ENCODE results near the gene USP22. TPM values are rescaled to one million over a fixed set of nuclear protein-coding genes. Genes with fewer than 3 reads are reported as not detected.

USP22 gene
- total and polyA plus RNA-seq, 2 of the 4 experiments (the other 2 are of a cell fraction), result 161 to 319 TPM

- ChIA-PET CTCF (no interaction called here), POLR2A (ENCODE audit: unreplicated experiment) (no interaction called here)
- H3K4me1 ChIP-seq (ENCODE audit: control insufficient read depth, insufficient read depth, low read length), result peaks cover 6% of the 10 kb centered on the region
- peaks cover 99% of the 10 kb centered on the region for H4K20me1 ChIP-seq (ENCODE audit: insufficient read depth, low read length)
- H3K27me3 ChIP-seq (ENCODE audit: control insufficient read depth, insufficient read depth, low read length), result no peaks in the 10 kb centered on the region
- H3K56ac ChIP-seq (ENCODE audit: extremely low read depth, insufficient read depth, low read length), result no peak overlapping the region
- ATAC-seq (ENCODE audit: low read depth) (no peak), DNase-seq (no peak)
- in situ Hi-C loops (cut with MboI; ENCODE audit: low sequenced_read_pairs), result no loop called here
- no peak overlapping the region for H3K27ac ChIP-seq (ENCODE audit: insufficient read depth, low read length)
- H2AK5ac ChIP-seq (ENCODE audit: low read depth, low read length), result no peak overlapping the region
- H3K4me3 ChIP-seq (ENCODE audit: insufficient read depth, low read depth, low read length), result no peak overlapping the region
- H2AK9ac ChIP-seq (replicated peaks; ENCODE audit: low read depth, low read length, poor library complexity), result no peak overlapping the region
- H3K4ac ChIP-seq (ENCODE audit: low read depth, low read length), result no peak overlapping the region
- H3K36me3 ChIP-seq (ENCODE audit: control insufficient read depth, insufficient read depth, low read length), result peaks cover 73% of the 10 kb centered on the region
- no peak overlapping the region for H4K8ac ChIP-seq (ENCODE audit: low read depth in 2 of 2, low read length in 2 of 2)
- H3K23ac ChIP-seq (ENCODE audit: low read depth, low read length), result no peak overlapping the region
- no peak overlapping the region for H3K4me2 ChIP-seq (ENCODE audit: low read depth, low read length)
- no peak overlapping the region for H4K5ac ChIP-seq (ENCODE audit: low read depth, low read length)
- H3K14ac ChIP-seq (replicated peaks; ENCODE audit: low read depth, low read length), result no peak overlapping the region
- TF ChIP-seq USF2 (IDR thresholded peaks at IDR 0.05; ENCODE audit: low read depth, low read length) (no peak), POLR2A (IDR thresholded peaks at IDR 0.05; ENCODE audit: low read depth, low read length) (no peak), BHLHE40 (IDR thresholded peaks at IDR 0.05; ENCODE audit: low read depth, low read length) (no peak), CHD1 (IDR thresholded peaks at IDR 0.05; ENCODE audit: low read depth, low read length) (no peak), MAZ (IDR thresholded peaks at IDR 0.05; ENCODE audit: borderline replicate concordance, low read depth, low read length) (no peak), RAD21 (IDR thresholded peaks at IDR 0.05; ENCODE audit: low read length) (no peak), FOS (IDR thresholded peaks at IDR 0.05; ENCODE audit: low read depth, low read length) (no peak), MAFK (IDR thresholded peaks at IDR 0.05; ENCODE audit: low read depth, low read length) (no peak), NFE2L2 (IDR thresholded peaks at IDR 0.05; ENCODE audit: low read depth, low read length) (no peak), MXI1 (IDR thresholded peaks at IDR 0.05; ENCODE audit: borderline replicate concordance, low read depth, low read length) (no peak), CEBPB (IDR thresholded peaks at IDR 0.05; ENCODE audit: low read depth, low read length) (no peak), ELK1 (IDR thresholded peaks at IDR 0.05; ENCODE audit: borderline replicate concordance, low read depth, low read length) (no peak), RFX5 (IDR thresholded peaks at IDR 0.05; ENCODE audit: low read depth, low read length) (no peak), SMC3 (IDR thresholded peaks at IDR 0.05; ENCODE audit: low read depth, low read length) (no peak), CTCF (conservative IDR thresholded peaks at IDR 0.05; ENCODE audit: low read depth, low read length) (no peak), RCOR1 (IDR thresholded peaks at IDR 0.05; ENCODE audit: insufficient replicate concordance, low read length) (no peak)
- H2BK5ac ChIP-seq (ENCODE audit: low read depth, low read length, poor library complexity, severe bottlenecking), result no peak overlapping the region
- no peak overlapping the region for H2BK120ac ChIP-seq (ENCODE audit: low read depth, low read length)
- H3K9ac ChIP-seq (ENCODE audit: low read depth, low read length), result no peak overlapping the region
- peaks cover 38 to 76% of the 10 kb centered on the region in 2 experiments for H3K79me1 ChIP-seq (ENCODE audit: low read depth in 1 of 2, low read length in 2 of 2)
- dilution Hi-C loops (cut with HindIII; ENCODE audit: low sequenced_read_pairs, unreplicated experiment), result no loop called here
- no peak overlapping the region for H3K18ac ChIP-seq (ENCODE audit: low read depth, low read length)
- BruUV-seq (replicated peaks), result no TSS peak
- no peaks in the 10 kb centered on the region for H3K9me3 ChIP-seq (ENCODE audit: control insufficient read depth, insufficient read depth, low read length)
- H2BK20ac ChIP-seq (ENCODE audit: low read depth, low read length), result no peak overlapping the region
- no peak overlapping the region for H2BK15ac ChIP-seq (ENCODE audit: low read depth, low read length)
- intact Hi-C loops (cut with micrococcal nuclease), result no loop called here
- no peak overlapping the region for H4K91ac ChIP-seq (ENCODE audit: insufficient read depth, low read depth, low read length)
- H2AFZ ChIP-seq (replicated peaks; ENCODE audit: low read length, poor library complexity), result no peak overlapping the region
- H3K9me1 ChIP-seq (ENCODE audit: insufficient read depth, low read length), result peaks cover 19% of the 10 kb centered on the region
- WGBS, 2 experiments (ENCODE audit: extremely low coverage in 2 of 2, insufficient read length in 1 of 2), result no CpG with 5 or more reads among the region's 10 CpGs
Observed at GRCh38 chr17:21020622-21021021, 22.2 kb downstream of the USP22 start.
